22Rv1 (cell line): ENCODE measurements around the gene SERTM2.

Source experiments
- CTCF ChIP-seq: fragments of 450-650 bp; IDR thresholded peaks from 2 replicates; pipeline ENCODE4 v1.5.1; 2017; ENCODE audit warnings: mild to moderate bottlenecking
- ZFX ChIP-seq: fragments of 450-650 bp; IDR thresholded peaks from 2 replicates; pipeline ENCODE4 v1.6.1; 2017; ENCODE audit warnings: antibody characterized with exemption, borderline replicate concordance

- TF ChIP-seq CTCF: no peak
- TF ChIP-seq ZFX: no peak
Observed at GRCh38 chrX:111555406-111555958, 44.0 kb downstream of the SERTM2 start.
